ENCODE results near the gene CCN5.

Gene CCN5

GRCh38 chr20:44743080-44743701 lies 28.0 kb downstream of the CCN5 start:
- Histone ChIP-seq H3K79me2 (ENCODE audit: insufficient read depth, low read length) (no peaks in the 10 kb centered on the region), H3K9me2 (replicated peaks; ENCODE audit: insufficient read depth, low read length) (no peaks in the 10 kb centered on the region), H3K9me3 (ENCODE audit: insufficient read depth, low read length) (no peaks in the 10 kb centered on the region), H3F3A (ENCODE audit: insufficient read depth) (no peaks in the 10 kb centered on the region), H2AFZ (ENCODE audit: low read depth, low read length, severe bottlenecking) (no peak overlapping the region), H3K4me2 (ENCODE audit: low read depth, low read length, poor library complexity, severe bottlenecking) (no peak overlapping the region), H3K4me3 (ENCODE audit: insufficient read depth, low read length, poor library complexity, severe bottlenecking) (no peak overlapping the region), H4K20me1 (ENCODE audit: low read depth, low read length) (no peaks in the 10 kb centered on the region), H3K9ac (ENCODE audit: low read length) (no peak overlapping the region), H3K27ac (ENCODE audit: low read depth, low read length) (no peak overlapping the region), H3K27me3 (ENCODE audit: low read length) (no peaks in the 10 kb centered on the region), H3K36me3 (ENCODE audit: low read length) (no peaks in the 10 kb centered on the region)
- no peak for TF ChIP-seq CTCF (IDR thresholded peaks at IDR 0.05; ENCODE audit: insufficient read depth, low read length, poor library complexity, severe bottlenecking)
- TF ChIP-seq EZH2phosphoT487 (conservative IDR thresholded peaks at IDR 0.05; ENCODE audit: low read length): no peak

- Histone ChIP-seq H3K4me2 (ENCODE audit: low read depth, low read length, poor library complexity, severe bottlenecking) (no peak overlapping the region), H3K9ac (ENCODE audit: low read length) (no peak overlapping the region), H3K9me3 (ENCODE audit: insufficient read depth, low read length) (no peaks in the 10 kb centered on the region), H3K79me2 (ENCODE audit: insufficient read depth, low read length) (no peaks in the 10 kb centered on the region), H3K9me2 (replicated peaks; ENCODE audit: insufficient read depth, low read length) (no peaks in the 10 kb centered on the region), H2AFZ (ENCODE audit: low read depth, low read length, severe bottlenecking) (no peak overlapping the region), H3K36me3 (ENCODE audit: low read length) (no peaks in the 10 kb centered on the region), H3F3A (ENCODE audit: insufficient read depth) (no peaks in the 10 kb centered on the region), H3K27ac (ENCODE audit: low read depth, low read length) (no peak overlapping the region), H4K20me1 (ENCODE audit: low read depth, low read length) (no peaks in the 10 kb centered on the region), H3K4me3 (ENCODE audit: insufficient read depth, low read length, poor library complexity, severe bottlenecking) (no peak overlapping the region), H3K27me3 (ENCODE audit: low read length) (no peaks in the 10 kb centered on the region)
- TF ChIP-seq CTCF (IDR thresholded peaks at IDR 0.05; ENCODE audit: insufficient read depth, low read length, poor library complexity, severe bottlenecking) (no peak), EZH2phosphoT487 (conservative IDR thresholded peaks at IDR 0.05; ENCODE audit: low read length) (no peak)
Measured at GRCh38 chr20:44743916-44744655, 28.9 kb downstream of the CCN5 start.

GRCh38 chr20:44745122-44745597 lies 30.0 kb downstream of the CCN5 start:
- no peaks in the 10 kb centered on the region for H3K36me3 ChIP-seq (ENCODE audit: low read length)
- H3K9ac ChIP-seq (ENCODE audit: low read length): no peak overlapping the region
- no peaks in the 10 kb centered on the region for H4K20me1 ChIP-seq (ENCODE audit: low read depth, low read length)
- TF ChIP-seq CTCF (IDR thresholded peaks at IDR 0.05; ENCODE audit: insufficient read depth, low read length, poor library complexity, severe bottlenecking) (no peak), EZH2phosphoT487 (conservative IDR thresholded peaks at IDR 0.05; ENCODE audit: low read length) (no peak)
- H3K27me3 ChIP-seq (ENCODE audit: low read length): no peaks in the 10 kb centered on the region
- no peaks in the 10 kb centered on the region for H3K9me3 ChIP-seq (ENCODE audit: insufficient read depth, low read length)
- H3K4me2 ChIP-seq (ENCODE audit: low read depth, low read length, poor library complexity, severe bottlenecking): no peak overlapping the region
- H3K9me2 ChIP-seq (replicated peaks; ENCODE audit: insufficient read depth, low read length): no peaks in the 10 kb centered on the region
- H3K79me2 ChIP-seq (ENCODE audit: insufficient read depth, low read length): no peaks in the 10 kb centered on the region
- no peaks in the 10 kb centered on the region for H3F3A ChIP-seq (ENCODE audit: insufficient read depth)
- no peak overlapping the region for H3K27ac ChIP-seq (ENCODE audit: low read depth, low read length)
- no peak overlapping the region for H3K4me3 ChIP-seq (ENCODE audit: insufficient read depth, low read length, poor library complexity, severe bottlenecking)
- H2AFZ ChIP-seq (ENCODE audit: low read depth, low read length, severe bottlenecking): no peak overlapping the region
